22Rv1 (cell line): ENCODE data around the gene SUSD6.
A peak's percentile ranks its signal among the peaks of the same experiment; 100 is the strongest.
"Not testable (repeated sequence)": the region's sequence is repeated elsewhere in the genome, so short reads cannot be mapped to it uniquely, and the experiment has no call there.

Source experiments
- H3K27ac ChIP-seq: fragments of 450-650 bp; 2 replicates; pipeline ENCODE4 v1.5.1; 2017
- CTCF ChIP-seq: fragments of 450-650 bp; IDR thresholded peaks from 2 replicates; pipeline ENCODE4 v1.5.1; 2017; ENCODE audit warnings: mild to moderate bottlenecking
- ZFX ChIP-seq: fragments of 450-650 bp; IDR thresholded peaks from 2 replicates; pipeline ENCODE4 v1.6.1; 2017; ENCODE audit warnings: antibody characterized with exemption, borderline replicate concordance

SUSD6 gene

DNA sequence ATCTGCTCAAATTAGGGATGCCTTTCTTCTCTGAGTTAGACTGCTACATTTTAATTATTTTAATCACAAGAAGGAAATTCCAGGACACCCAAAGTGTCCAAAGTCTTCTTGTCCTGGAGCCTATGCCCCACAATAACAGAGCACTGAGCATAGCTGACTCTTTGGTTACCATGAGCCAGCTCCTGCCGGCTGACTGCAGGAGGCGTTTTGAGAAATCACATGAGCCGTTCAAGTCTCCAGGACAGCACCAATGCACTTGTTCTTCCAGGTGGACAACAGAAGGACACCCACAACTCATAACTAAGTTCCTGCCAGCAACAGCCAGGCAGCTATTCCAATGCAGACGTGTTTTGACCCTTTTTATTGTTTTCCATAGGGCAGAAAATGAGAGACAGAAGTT, 109.5 kb downstream of the SUSD6 start:
- no peak for TF ChIP-seq CTCF
- TF ChIP-seq ZFX = no peak
- H3K27ac ChIP-seq = no peak overlapping the region

GRCh38 chr14:69726761-69727511, 115.5 kb downstream of the SUSD6 start:
- TF ChIP-seq CTCF (peak; percentile 97), ZFX (no peak)
- no peak overlapping the region for H3K27ac ChIP-seq

GRCh38 chr14:69727860-69728259, 116.5 kb downstream of the SUSD6 start:
- no peak overlapping the region for H3K27ac ChIP-seq
- TF ChIP-seq ZFX = no peak
- TF ChIP-seq CTCF = no peak

GRCh38 chr14:69731919-69732598, 120.7 kb downstream of the SUSD6 start:
- H3K27ac ChIP-seq = not testable (repeated sequence)

GRCh38 chr14:69736405-69736804, 125.0 kb downstream of the SUSD6 start:
- not testable (repeated sequence) for H3K27ac ChIP-seq

- TF ChIP-seq ZFX (no peak), CTCF (no peak)
- no peak overlapping the region for H3K27ac ChIP-seq
These were observed 129.7 kb downstream of the SUSD6 start for GRCh38 chr14:69741055-69741454.

GRCh38 chr14:69749956-69750355, 138.6 kb downstream of the SUSD6 start:
- TF ChIP-seq CTCF = no peak
- TF ChIP-seq ZFX = no peak

GRCh38 chr14:69750495-69750894, 139.1 kb downstream of the SUSD6 start:
- H3K27ac ChIP-seq = peak overlapping the region; percentile 48
- TF ChIP-seq CTCF = no peak
- no peak for TF ChIP-seq ZFX

More at GRCh38 chr14:69749956-69750355, 138.6 kb downstream of the SUSD6 start:
- H3K27ac ChIP-seq = peak overlapping the region; percentile 48
